H9 (cell line): Measurements from ENCODE around the gene DYRK1A. TPM values are rescaled to one million over a fixed set of nuclear protein-coding genes. Genes with fewer than 3 reads are reported as not detected.

Experiments used
- DNase-seq: peaks from one replicate; pipeline ENCODE4 v3.0.0-alpha.2; 2017
- H2AFZ ChIP-seq: one replicate; pipeline ENCODE4 v1.6.1; 2013; ENCODE audit warnings: mild to moderate bottlenecking, low read length, control low read depth, moderate library complexity
- H2AK5ac ChIP-seq: 2 replicates; pipeline ENCODE4 v1.6.1; 2013; ENCODE audit warnings: low read length, control low read depth, mixed read lengths; ENCODE audit not compliant: insufficient read length
- H2BK120ac ChIP-seq: one replicate; pipeline ENCODE4 v1.6.1; 2013; ENCODE audit warnings: low read depth, mild to moderate bottlenecking, low read length, control low read depth, inconsistent platforms; ENCODE audit not compliant: poor library complexity, severe bottlenecking
- H2BK12ac ChIP-seq: 2 replicates; pipeline ENCODE4 v1.6.1; 2013; ENCODE audit warnings: low read length, control low read depth, mixed read lengths, low read depth; ENCODE audit not compliant: insufficient read length
- H2BK15ac ChIP-seq: 2 replicates; pipeline ENCODE4 v1.6.1; 2013; ENCODE audit warnings: low read depth, low read length, control low read depth
- H2BK20ac ChIP-seq: one replicate; pipeline ENCODE4 v1.6.1; 2013; ENCODE audit warnings: low read depth, mild to moderate bottlenecking, low read length, control low read depth, inconsistent platforms; ENCODE audit not compliant: poor library complexity, severe bottlenecking
- H2BK5ac ChIP-seq: 2 replicates; pipeline ENCODE4 v1.6.1; 2013; ENCODE audit warnings: low read length, control low read depth, mixed read lengths; ENCODE audit not compliant: insufficient read length
- H3K14ac ChIP-seq: 2 replicates; pipeline ENCODE4 v1.6.1; 2013; ENCODE audit warnings: low read length, control low read depth; ENCODE audit not compliant: insufficient read depth
- H3K18ac ChIP-seq: 2 replicates; pipeline ENCODE4 v1.6.1; 2013; ENCODE audit warnings: low read depth, mild to moderate bottlenecking, mixed read lengths, low read length, control low read depth; ENCODE audit not compliant: insufficient read length
- H3K23ac ChIP-seq: 2 replicates; pipeline ENCODE4 v1.6.1; 2013; ENCODE audit warnings: low read length, control low read depth, mixed read lengths, low read depth; ENCODE audit not compliant: insufficient read length
- H3K23me2 ChIP-seq: 2 replicates; pipeline ENCODE4 v1.6.1; 2013; ENCODE audit warnings: low read depth, mild to moderate bottlenecking, mixed read lengths, low read length, control low read depth; ENCODE audit not compliant: insufficient read length, poor library complexity, severe bottlenecking
- H3K27ac ChIP-seq: 2 replicates; pipeline ENCODE4 v1.5.1; 2013; ENCODE audit warnings: low read length, control low read depth, mixed read lengths, low read depth; ENCODE audit not compliant: insufficient read length
- H3K27me3 ChIP-seq: 2 replicates; pipeline ENCODE4 v1.6.1; 2013; ENCODE audit warnings: low read length, control low read depth, inconsistent platforms; ENCODE audit not compliant: insufficient read depth
- H3K4ac ChIP-seq: 2 replicates; pipeline ENCODE4 v1.6.1; 2013; ENCODE audit warnings: low read depth, mild to moderate bottlenecking, control low read depth, inconsistent platforms, low read length, moderate library complexity
- H3K4me1 ChIP-seq: 2 replicates; pipeline ENCODE4 v1.6.1; 2013; ENCODE audit warnings: low read length, control low read depth, inconsistent platforms; ENCODE audit not compliant: insufficient read depth
- H3K4me2 ChIP-seq: 2 replicates; pipeline ENCODE4 v1.6.1; 2013; ENCODE audit warnings: low read length, control low read depth, mixed read lengths; ENCODE audit not compliant: insufficient read length, insufficient read depth
- H3K56ac ChIP-seq: 2 replicates; pipeline ENCODE4 v1.6.1; 2013; ENCODE audit warnings: low read depth, mild to moderate bottlenecking, mixed read lengths, low read length, control low read depth; ENCODE audit not compliant: insufficient read length
- H3K79me1 ChIP-seq: 2 replicates; pipeline ENCODE4 v1.6.1; 2013; ENCODE audit warnings: low read depth, mild to moderate bottlenecking, moderate library complexity, low read length, control low read depth, inconsistent platforms; ENCODE audit not compliant: insufficient read depth, poor library complexity, severe bottlenecking
- H3K79me2 ChIP-seq: 2 replicates; pipeline ENCODE4 v1.6.1; 2013; ENCODE audit warnings: low read length, control low read depth, inconsistent platforms; ENCODE audit not compliant: insufficient read depth
- H3K9ac ChIP-seq: 2 replicates; pipeline ENCODE4 v1.6.1; 2013; ENCODE audit warnings: low read length, control low read depth, mixed read lengths; ENCODE audit not compliant: insufficient read length; ENCODE audit errors: extremely low read depth
- H3K9me3 ChIP-seq: one replicate; pipeline ENCODE4 v1.6.1; 2013; ENCODE audit warnings: low read depth, low read length, inconsistent platforms; ENCODE audit not compliant: control insufficient read depth
- H3T11ph ChIP-seq: one replicate; pipeline ENCODE4 v1.6.1; 2013; ENCODE audit warnings: mild to moderate bottlenecking, low read length, control low read depth, inconsistent platforms
- H4K20me1 ChIP-seq: one replicate; pipeline ENCODE4 v1.6.1; 2013; ENCODE audit not compliant: control insufficient read depth, insufficient read length, insufficient read depth
- H4K5ac ChIP-seq: 2 replicates; pipeline ENCODE4 v1.6.1; 2013; ENCODE audit warnings: low read depth, mild to moderate bottlenecking, mixed read lengths, low read length, control low read depth; ENCODE audit not compliant: insufficient read length
- H4K8ac ChIP-seq: replicated peaks from 2 replicates; pipeline ENCODE4 v1.6.1; 2013; ENCODE audit warnings: low read length, control low read depth, mixed read lengths, low read depth; ENCODE audit not compliant: insufficient read length
- H4K91ac ChIP-seq: 2 replicates; pipeline ENCODE4 v1.6.1; 2013; ENCODE audit warnings: low read depth, mild to moderate bottlenecking, moderate library complexity, mixed read lengths, low read length, control low read depth; ENCODE audit not compliant: insufficient read length
- H3K27ac Mint-ChIP-seq, 3 experiments: 2 replicates in 2 of 3; 3 replicates in 1 of 3; pipeline ENCODE4 v1.8.0; 2020 to 2021; ENCODE audit warnings: mixed read lengths in 3 of 3, mild to moderate bottlenecking in 1 of 3, moderate library complexity in 1 of 3
- H3K27me3 Mint-ChIP-seq: 2 replicates; pipeline ENCODE4 v1.8.0; 2021; ENCODE audit warnings: low read depth, mild to moderate bottlenecking, moderate library complexity, mixed read lengths
- H3K36me3 Mint-ChIP-seq, 3 experiments: 2 replicates in 2 of 3; 3 replicates in 1 of 3; pipeline ENCODE4 v1.8.0; 2020 to 2021; ENCODE audit warnings: low read depth in 3 of 3, mixed read lengths in 3 of 3; ENCODE audit not compliant: insufficient read depth in 1 of 3
- H3K4me1 Mint-ChIP-seq, 2 experiments: 2 replicates each; pipeline ENCODE4 v1.8.0; 2020; ENCODE audit warnings: mixed read lengths in 2 of 2
- H3K4me3 Mint-ChIP-seq, 2 experiments: 2 replicates in 1 of 2; 3 replicates in 1 of 2; pipeline ENCODE4 v1.8.0; 2020 to 2021; ENCODE audit warnings: mild to moderate bottlenecking in 2 of 2, mixed read lengths in 2 of 2, moderate library complexity in 1 of 2
- H3K9me3 Mint-ChIP-seq, 2 experiments: 2 replicates in 1 of 2; 3 replicates in 1 of 2; pipeline ENCODE4 v1.8.0; 2020; ENCODE audit warnings: mild to moderate bottlenecking in 2 of 2, mixed read lengths in 2 of 2, moderate library complexity in 1 of 2
- CTCF ChIP-seq: fragments of 200-600 bp; sonication (generic); conservative IDR thresholded peaks from 3 replicates; pipeline ENCODE4 v1.8.0; 2021; ENCODE audit warnings: antibody characterized with exemption, mild to moderate bottlenecking
- WGBS: extraction: QIAGEN DNeasy Blood & Tissue Kit; methylation state at CpG from one replicate; pipeline ENCODE4 v1.1.7; 2013; ENCODE audit warnings: missing lambda C conversion rate, low lambda C conversion rate, mixed read lengths; ENCODE audit not compliant: insufficient read length; ENCODE audit errors: extremely low coverage; 5-methylcytosine and 5-hydroxymethylcytosine counted together
- total RNA-seq: library from RNA; stranded (reverse); gene quantifications from 2 replicates; pipeline ENCODE4 v1.2.1, GENCODE V29; 2021

DYRK1A gene
- total RNA-seq, 1 experiment from 2014 or later = 73.6 TPM

- H3K9ac ChIP-seq = no peak overlapping the region
- no peaks in the 10 kb centered on the region for H3K23me2 ChIP-seq
- H2BK120ac ChIP-seq = no peak overlapping the region
- TF ChIP-seq CTCF = no peak
- peaks cover 6 to 19% (median 16%) of the 10 kb centered on the region in 3 experiments; a peak in 6 of 7 replicates for H3K36me3 Mint-ChIP-seq
- no peak overlapping the region for H3T11ph ChIP-seq
- H2AK5ac ChIP-seq = no peak overlapping the region
- H3K4ac ChIP-seq = no peak overlapping the region
- H3K27me3 Mint-ChIP-seq = no peaks in the 10 kb centered on the region; the same call in 1 of the 2 replicates
- no peak overlapping the region for H2BK15ac ChIP-seq
- H3K9me3 Mint-ChIP-seq = peaks cover 10 to 20% of the 10 kb centered on the region in 2 experiments
- no peaks in the 10 kb centered on the region for H3K79me1 ChIP-seq
- no peak for DNase-seq
- no peaks in the 10 kb centered on the region for H3K27me3 ChIP-seq
- no peak overlapping the region for H2BK12ac ChIP-seq
- no peak overlapping the region for H4K5ac ChIP-seq
- no peaks in the 10 kb centered on the region for H3K4me1 ChIP-seq
- H2BK5ac ChIP-seq = no peak overlapping the region
- no peak overlapping the region for H3K4me3 Mint-ChIP-seq
- H3K27ac ChIP-seq = no peak overlapping the region
- no peaks in the 10 kb centered on the region for H4K20me1 ChIP-seq
- H3K4me2 ChIP-seq = no peak overlapping the region
- H3K23ac ChIP-seq = no peak overlapping the region
- H3K18ac ChIP-seq = no peak overlapping the region
- peaks cover 10 to 15% of the 10 kb centered on the region in 2 experiments for H3K4me1 Mint-ChIP-seq
- no peak overlapping the region for H3K56ac ChIP-seq
- H2BK20ac ChIP-seq = no peak overlapping the region
- H3K9me3 ChIP-seq = no peaks in the 10 kb centered on the region
- H3K79me2 ChIP-seq = no peaks in the 10 kb centered on the region
- H3K27ac Mint-ChIP-seq = no peak overlapping the region
- H4K8ac ChIP-seq = no peak overlapping the region
- WGBS = no CpG with 5 or more reads among the region's 3 CpGs
- H3K14ac ChIP-seq = no peak overlapping the region
- H2AFZ ChIP-seq = no peak overlapping the region
- no peak overlapping the region for H4K91ac ChIP-seq
Observed at GRCh38 chr21:37535130-37535529, 168.6 kb downstream of the DYRK1A start.
